ENCODE results near the gene MARCHF5.

The MARCHF5 gene

GRCh38 chr10:92290837-92291615 lies at the start of gene MARCHF5, which contains the start of gene CPEB3:
Gene MARCHF5, plus strand, starts transcription at chr10:92291167. Its CDS starts 328 bp downstream, at chr10:92291495.
Gene CPEB3, minus strand, starts transcription at chr10:92291078. Its CDS starts 50,728 bp downstream, at chr10:92240350.
- in situ Hi-C loops (cut with HindIII; ENCODE audit: low sequenced_read_pairs): loop anchor here (5.0 kb wide), 1 partner anchor 54 kb away; no protein-coding TSS in a partner anchor

- in situ Hi-C loops (cut with HindIII; ENCODE audit: low sequenced_read_pairs): no loop called here
Measured at GRCh38 chr10:92241501-92241900, 49.5 kb upstream of the MARCHF5 start.

GRCh38 chr10:92242380-92242779 lies 48.6 kb upstream of the MARCHF5 start:
- in situ Hi-C loops (cut with HindIII; ENCODE audit: low sequenced_read_pairs): no loop called here

GRCh38 chr10:92242910-92243671 lies 47.9 kb upstream of the MARCHF5 start:
- in situ Hi-C loops (cut with HindIII; ENCODE audit: low sequenced_read_pairs): no loop called here

GRCh38 chr10:92244796-92245195 lies 46.2 kb upstream of the MARCHF5 start:
- in situ Hi-C loops (cut with HindIII; ENCODE audit: low sequenced_read_pairs): no loop called here

GRCh38 chr10:92248566-92248965 lies 42.4 kb upstream of the MARCHF5 start:
- in situ Hi-C loops (cut with HindIII; ENCODE audit: low sequenced_read_pairs): no loop called here

- in situ Hi-C loops (cut with HindIII; ENCODE audit: low sequenced_read_pairs): no loop called here
Measured at GRCh38 chr10:92263396-92263795, 27.6 kb upstream of the MARCHF5 start.

- in situ Hi-C loops (cut with HindIII; ENCODE audit: low sequenced_read_pairs): no loop called here
Measured at GRCh38 chr10:92264249-92264648, 26.7 kb upstream of the MARCHF5 start.

GRCh38 chr10:92265687-92266258 lies 25.2 kb upstream of the MARCHF5 start:
- in situ Hi-C loops (cut with HindIII; ENCODE audit: low sequenced_read_pairs): no loop called here

- in situ Hi-C loops (cut with HindIII; ENCODE audit: low sequenced_read_pairs): no loop called here
Measured at GRCh38 chr10:92267343-92267742, 23.6 kb upstream of the MARCHF5 start.

GRCh38 chr10:92268748-92269147 lies 22.2 kb upstream of the MARCHF5 start:
- in situ Hi-C loops (cut with HindIII; ENCODE audit: low sequenced_read_pairs): no loop called here

- in situ Hi-C loops (cut with HindIII; ENCODE audit: low sequenced_read_pairs): no loop called here
Measured at GRCh38 chr10:92274071-92274470, 16.9 kb upstream of the MARCHF5 start.

GRCh38 chr10:92278996-92279696 lies 11.8 kb upstream of the MARCHF5 start:
- in situ Hi-C loops (cut with HindIII; ENCODE audit: low sequenced_read_pairs): no loop called here

- in situ Hi-C loops (cut with HindIII; ENCODE audit: low sequenced_read_pairs): no loop called here
Measured at GRCh38 chr10:92284112-92284704, 6.8 kb upstream of the MARCHF5 start.

GRCh38 chr10:92290076-92290836 lies 711 bp upstream of the MARCHF5 start:
- in situ Hi-C loops (cut with HindIII; ENCODE audit: low sequenced_read_pairs): loop anchor here (5.0 kb wide), 1 partner anchor 53 kb away; no protein-coding TSS in a partner anchor

- in situ Hi-C loops (cut with HindIII; ENCODE audit: low sequenced_read_pairs): loop anchor here (5.0 kb wide), 1 partner anchor 54 kb away; no protein-coding TSS in a partner anchor
Measured at GRCh38 chr10:92291616-92291865, 574 bp downstream of the MARCHF5 start.

- in situ Hi-C loops (cut with HindIII; ENCODE audit: low sequenced_read_pairs): loop anchor here (5.0 kb wide), 1 partner anchor 55 kb away; no protein-coding TSS in a partner anchor
Measured at GRCh38 chr10:92291921-92292845, 1.2 kb downstream of the MARCHF5 start.

GRCh38 chr10:92298487-92298886 lies 7.5 kb downstream of the MARCHF5 start:
- in situ Hi-C loops (cut with HindIII; ENCODE audit: low sequenced_read_pairs): no loop called here

GRCh38 chr10:92303096-92303495 lies 12.1 kb downstream of the MARCHF5 start:
- in situ Hi-C loops (cut with HindIII; ENCODE audit: low sequenced_read_pairs): loop anchor here (5.0 kb wide), 1 partner anchor 54 kb away; no protein-coding TSS in a partner anchor

Measured in endothelial cell of hepatic sinusoid (primary cell).